Measurements from ENCODE around the gene TENM4.

- TF ChIP-seq CTCF (IDR thresholded peaks at IDR 0.05) (no peak), POLR2A (IDR thresholded peaks at IDR 0.05) (no peak), POLR2AphosphoS5 (IDR thresholded peaks at IDR 0.05) (no peak), EP300 (IDR thresholded peaks at IDR 0.05) (no peak)
These were observed 98.1 kb downstream of the TENM4 start for GRCh38 chr11:79342686-79343085.
